HFF-Myc (cell line): ENCODE measurements around the gene ZNF622.

Experiments
- DNase-seq: peaks from one replicate; pipeline ENCODE4 v3.0.0-alpha.2; 2011; ENCODE audit warnings: low read depth; ENCODE audit errors: extremely low read depth
- H3K4me3 ChIP-seq: replicated peaks from 2 replicates; pipeline ENCODE4 v1.5.1; 2011; ENCODE audit warnings: low read depth, mild to moderate bottlenecking, control low read depth, low read length
- CTCF ChIP-seq: IDR thresholded peaks from 2 replicates; pipeline ENCODE4 v1.5.1; 2012; ENCODE audit warnings: mild to moderate bottlenecking, low read depth, low read length, control low read depth; ENCODE audit errors: missing control alignments

The ZNF622 gene

GRCh38 chr5:16465544-16466432, at the start of gene ZNF622:
Gene ZNF622 (minus strand): TSS chr5:16465800. CDS start chr5:16465665, 135 bp downstream.
- peak within 1 kb of the TSS; percentile 97 for H3K4me3 ChIP-seq
- no peak for TF ChIP-seq CTCF
- DNase-seq: peak; percentile 54

- no peak for TF ChIP-seq CTCF
- DNase-seq: no peak
- no peak overlapping the region for H3K4me3 ChIP-seq
Measured at GRCh38 chr5:16510098-16510497, 44.5 kb upstream of the ZNF622 start.

- no peak for TF ChIP-seq CTCF
- no peak for DNase-seq
- no peak overlapping the region for H3K4me3 ChIP-seq
Measured at GRCh38 chr5:16508730-16509531, 43.3 kb upstream of the ZNF622 start.

GRCh38 chr5:16507716-16508115, 42.1 kb upstream of the ZNF622 start:
- no peak overlapping the region for H3K4me3 ChIP-seq
- no peak for TF ChIP-seq CTCF
- no peak for DNase-seq

GRCh38 chr5:16505904-16506303, 40.3 kb upstream of the ZNF622 start:
- TF ChIP-seq CTCF: no peak
- H3K4me3 ChIP-seq: no peak overlapping the region
- no peak for DNase-seq

- TF ChIP-seq CTCF: no peak
- no peak for DNase-seq
- H3K4me3 ChIP-seq: no peak overlapping the region
Measured at GRCh38 chr5:16505140-16505891, 39.7 kb upstream of the ZNF622 start.
